K562 (cell line): ENCODE measurements around the gene TCF3. TPM values are rescaled to one million over a fixed set of nuclear protein-coding genes. Genes with fewer than 3 reads are reported as not detected.

Experiments used
- CBFA2T2 ChIP-seq: fragments of 450-650 bp; conservative IDR thresholded peaks from 2 replicates; pipeline ENCODE4 v1.6.1; 2017; ENCODE audit warnings: mild to moderate bottlenecking
- CCNT2 ChIP-seq: IDR thresholded peaks from 2 replicates; pipeline ENCODE4 v1.6.1; 2011; ENCODE audit warnings: borderline replicate concordance, low read depth, mild to moderate bottlenecking, moderate library complexity, mixed read lengths, low read length; ENCODE audit not compliant: insufficient read length; ENCODE audit errors: extremely low read depth
- ERF ChIP-seq: fragments of 450-650 bp; formaldehyde crosslinking; IDR thresholded peaks from 2 replicates; pipeline ENCODE4 v1.4.0; 2020; ENCODE audit warnings: mild to moderate bottlenecking, mixed read lengths
- HCFC1 ChIP-seq: IDR thresholded peaks from 2 replicates; pipeline ENCODE4 v1.6.1; 2012; ENCODE audit warnings: low read depth, low read length, improper control_type of control experiment
- HNRNPK ChIP-seq: fragments of 200-400 bp; formaldehyde crosslinking; IDR thresholded peaks from one replicate; pipeline ENCODE4 v1.6.1; 2018; ENCODE audit warnings: mild to moderate bottlenecking, low read depth, low read length; ENCODE audit not compliant: poor library complexity, severe bottlenecking
- MCM2 ChIP-seq: fragments of 450-650 bp; IDR thresholded peaks from 2 replicates; pipeline ENCODE4 v1.6.1; 2017; ENCODE audit warnings: low read depth, mild to moderate bottlenecking
- NFYB ChIP-seq: IDR thresholded peaks from 2 replicates; pipeline ENCODE4 v1.6.1; 2011; ENCODE audit warnings: mild to moderate bottlenecking, moderate library complexity; ENCODE audit not compliant: insufficient read length; ENCODE audit errors: extremely low read depth
- RBFOX2 ChIP-seq: fragments of 200-400 bp; formaldehyde crosslinking; IDR thresholded peaks from 2 replicates; pipeline ENCODE4 v1.6.1; 2017; ENCODE audit warnings: low read depth, mild to moderate bottlenecking, low read length, moderate library complexity
- RBM22 ChIP-seq: fragments of 200-400 bp; formaldehyde crosslinking; IDR thresholded peaks from 2 replicates; pipeline ENCODE4 v1.6.1; 2018; ENCODE audit warnings: low read length, low read depth; ENCODE audit not compliant: poor library complexity, severe bottlenecking
- SP1 ChIP-seq: sonication (generic); formaldehyde crosslinking; IDR thresholded peaks from 2 replicates; pipeline ENCODE4 v1.8.1; 2022; ENCODE audit warnings: mild to moderate bottlenecking, missing genetic modification reagents
- TARDBP ChIP-seq: fragments of 450-650 bp; IDR thresholded peaks from 2 replicates; pipeline ENCODE4 v1.6.1; 2016
- ZNF23 ChIP-seq: fragments of 250-450 bp; sonication (Bioruptor Pico); IDR thresholded peaks from 2 replicates; pipeline ENCODE4 v1.4.0; 2020; ENCODE audit warnings: mild to moderate bottlenecking
- polyA plus RNA-seq, 8 experiments: library from polyadenylated mRNA; depleted of rRNA in 4 of 8; stranded (reverse) in 5 of 8; unstranded in 3 of 8; fragments of >200 nt; fragmentation: Nextera tagmentation in 2 of 8; fragmentation: Illumina TruSeq in 1 of 8; extraction: Ambion mirVana in 2 of 8; extraction: Trizol in 1 of 8; gene quantifications; 2 replicates each; pipeline versions ENCODE4 v1.2.1 to v1.2.3, GENCODE V29; 2011 to 2014; ENCODE audit warnings: inconsistent platforms in 1 of 8, missing spikeins in 1 of 8
- total RNA-seq, 7 experiments: library from RNA; depleted of rRNA in 6 of 7; stranded (reverse); fragments of >200 nt in 6 of 7; fragmentation: Illumina TruSeq in 2 of 7; extraction: Trizol in 2 of 7; gene quantifications; 2 replicates each; pipeline versions ENCODE4 v1.2.1 to v1.2.3, GENCODE V29; 2011 to 2021; ENCODE audit warnings: low replicate concordance in 1 of 7
- TF ChIP-seq, protein P1 (sequence below): fragments of 450-650 bp; formaldehyde crosslinking; IDR thresholded peaks from 2 replicates; pipeline ENCODE4 v1.4.0; 2020; ENCODE audit warnings: mild to moderate bottlenecking, moderate library complexity
- TF ChIP-seq, protein P2 (sequence below): sonication (generic); formaldehyde crosslinking; IDR thresholded peaks from 2 replicates; pipeline ENCODE4 v1.8.1; 2023; ENCODE audit warnings: missing genetic modification reagents, mild to moderate bottlenecking, borderline replicate concordance

The TCF3 gene
- total and polyA plus RNA-seq, 9 of the 15 experiments (the other 6 are each of a cell fraction or from before 2014, with no cell fraction given), result 5.6 to 259 (median 84.0) TPM

DNA sequence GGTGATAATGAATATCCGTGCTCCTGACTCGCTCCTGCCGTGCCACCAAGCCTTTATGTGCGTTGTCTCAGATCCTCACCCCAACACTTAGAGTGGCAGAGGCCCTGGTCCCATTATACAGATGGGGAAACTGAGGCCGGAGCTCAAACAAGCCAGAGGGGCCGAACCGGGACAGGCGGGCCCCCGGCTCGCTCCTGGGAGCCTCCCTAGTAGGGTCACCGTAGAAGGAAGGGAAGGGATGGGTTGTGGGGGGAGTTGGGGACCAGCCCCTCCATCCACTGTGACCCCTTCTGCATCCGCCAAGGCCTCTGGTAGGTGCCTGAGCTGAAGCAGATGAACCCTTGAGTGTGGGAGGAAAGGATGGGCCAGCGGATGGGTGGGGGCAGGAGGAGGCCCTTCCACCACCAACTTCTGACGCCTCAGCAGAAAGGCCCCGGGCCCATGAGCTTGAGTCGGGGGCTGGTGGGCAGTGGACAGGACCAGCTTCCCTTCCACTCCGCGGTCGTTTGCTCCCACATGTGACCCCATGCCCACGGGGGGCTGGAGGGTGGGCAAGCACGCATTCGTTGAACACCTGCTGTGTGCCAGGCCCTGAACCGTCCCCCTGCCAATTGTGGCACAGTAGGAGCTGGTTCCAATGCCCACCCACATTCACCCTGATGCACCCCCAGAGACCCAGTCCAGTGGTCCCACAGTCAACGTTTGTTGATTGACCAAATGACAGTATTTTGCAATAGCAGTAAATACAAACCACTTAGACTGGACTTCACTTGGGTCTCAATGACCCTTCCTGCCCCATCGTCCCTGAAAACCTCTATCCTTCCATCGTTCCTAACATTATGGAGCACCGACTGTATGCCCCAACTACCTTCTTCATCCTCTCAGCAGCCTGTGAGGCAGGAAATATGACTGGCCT is 24.2 kb upstream of the TCF3 start (continued):
- TF ChIP-seq ZNF23 (CRISPR knock-in tag), result no peak
- no peak for TF ChIP-seq CBFA2T2
- no peak for TF ChIP-seq NFYB
- TF ChIP-seq ERF (CRISPR knock-in tag), result no peak
- TF ChIP-seq, protein P1, sequence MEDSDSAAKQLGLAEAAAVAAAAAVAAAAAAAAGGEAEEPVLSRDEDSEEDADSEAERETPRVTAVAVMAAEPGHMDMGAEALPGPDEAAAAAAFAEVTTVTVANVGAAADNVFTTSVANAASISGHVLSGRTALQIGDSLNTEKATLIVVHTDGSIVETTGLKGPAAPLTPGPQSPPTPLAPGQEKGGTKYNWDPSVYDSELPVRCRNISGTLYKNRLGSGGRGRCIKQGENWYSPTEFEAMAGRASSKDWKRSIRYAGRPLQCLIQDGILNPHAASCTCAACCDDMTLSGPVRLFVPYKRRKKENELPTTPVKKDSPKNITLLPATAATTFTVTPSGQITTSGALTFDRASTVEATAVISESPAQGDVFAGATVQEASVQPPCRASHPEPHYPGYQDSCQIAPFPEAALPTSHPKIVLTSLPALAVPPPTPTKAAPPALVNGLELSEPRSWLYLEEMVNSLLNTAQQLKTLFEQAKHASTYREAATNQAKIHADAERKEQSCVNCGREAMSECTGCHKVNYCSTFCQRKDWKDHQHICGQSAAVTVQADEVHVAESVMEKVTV (CRISPR knock-in tag), result no peak
- no peak for TF ChIP-seq HNRNPK
- no peak for TF ChIP-seq TARDBP
- no peak for TF ChIP-seq RBM22
- no peak for TF ChIP-seq CCNT2
- TF ChIP-seq HCFC1, result no peak
- no peak for TF ChIP-seq MCM2
- no peak for TF ChIP-seq RBFOX2
- no peak for TF ChIP-seq SP1 (CRISPR knock-in tag)
- TF ChIP-seq, protein P2, sequence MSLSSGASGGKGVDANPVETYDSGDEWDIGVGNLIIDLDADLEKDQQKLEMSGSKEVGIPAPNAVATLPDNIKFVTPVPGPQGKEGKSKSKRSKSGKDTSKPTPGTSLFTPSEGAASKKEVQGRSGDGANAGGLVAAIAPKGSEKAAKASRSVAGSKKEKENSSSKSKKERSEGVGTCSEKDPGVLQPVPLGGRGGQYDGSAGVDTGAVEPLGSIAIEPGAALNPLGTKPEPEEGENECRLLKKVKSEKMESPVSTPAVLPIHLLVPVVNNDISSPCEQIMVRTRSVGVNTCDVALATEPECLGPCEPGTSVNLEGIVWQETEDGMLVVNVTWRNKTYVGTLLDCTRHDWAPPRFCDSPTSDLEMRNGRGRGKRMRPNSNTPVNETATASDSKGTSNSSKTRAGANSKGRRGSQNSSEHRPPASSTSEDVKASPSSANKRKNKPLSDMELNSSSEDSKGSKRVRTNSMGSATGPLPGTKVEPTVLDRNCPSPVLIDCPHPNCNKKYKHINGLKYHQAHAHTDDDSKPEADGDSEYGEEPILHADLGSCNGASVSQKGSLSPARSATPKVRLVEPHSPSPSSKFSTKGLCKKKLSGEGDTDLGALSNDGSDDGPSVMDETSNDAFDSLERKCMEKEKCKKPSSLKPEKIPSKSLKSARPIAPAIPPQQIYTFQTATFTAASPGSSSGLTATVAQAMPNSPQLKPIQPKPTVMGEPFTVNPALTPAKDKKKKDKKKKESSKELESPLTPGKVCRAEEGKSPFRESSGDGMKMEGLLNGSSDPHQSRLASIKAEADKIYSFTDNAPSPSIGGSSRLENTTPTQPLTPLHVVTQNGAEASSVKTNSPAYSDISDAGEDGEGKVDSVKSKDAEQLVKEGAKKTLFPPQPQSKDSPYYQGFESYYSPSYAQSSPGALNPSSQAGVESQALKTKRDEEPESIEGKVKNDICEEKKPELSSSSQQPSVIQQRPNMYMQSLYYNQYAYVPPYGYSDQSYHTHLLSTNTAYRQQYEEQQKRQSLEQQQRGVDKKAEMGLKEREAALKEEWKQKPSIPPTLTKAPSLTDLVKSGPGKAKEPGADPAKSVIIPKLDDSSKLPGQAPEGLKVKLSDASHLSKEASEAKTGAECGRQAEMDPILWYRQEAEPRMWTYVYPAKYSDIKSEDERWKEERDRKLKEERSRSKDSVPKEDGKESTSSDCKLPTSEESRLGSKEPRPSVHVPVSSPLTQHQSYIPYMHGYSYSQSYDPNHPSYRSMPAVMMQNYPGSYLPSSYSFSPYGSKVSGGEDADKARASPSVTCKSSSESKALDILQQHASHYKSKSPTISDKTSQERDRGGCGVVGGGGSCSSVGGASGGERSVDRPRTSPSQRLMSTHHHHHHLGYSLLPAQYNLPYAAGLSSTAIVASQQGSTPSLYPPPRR, result no peak
